ENCODE measurements around the gene C2CD3. TPM values are rescaled to one million over a fixed set of nuclear protein-coding genes. Genes with fewer than 3 reads are reported as not detected.
"Not testable (repeated sequence)": the region's sequence is repeated elsewhere in the genome, so short reads cannot be mapped to it uniquely, and the experiment has no call there.

C2CD3 gene
- total RNA-seq, 1 donor from 2014 or later, result 15.6 TPM

DNA sequence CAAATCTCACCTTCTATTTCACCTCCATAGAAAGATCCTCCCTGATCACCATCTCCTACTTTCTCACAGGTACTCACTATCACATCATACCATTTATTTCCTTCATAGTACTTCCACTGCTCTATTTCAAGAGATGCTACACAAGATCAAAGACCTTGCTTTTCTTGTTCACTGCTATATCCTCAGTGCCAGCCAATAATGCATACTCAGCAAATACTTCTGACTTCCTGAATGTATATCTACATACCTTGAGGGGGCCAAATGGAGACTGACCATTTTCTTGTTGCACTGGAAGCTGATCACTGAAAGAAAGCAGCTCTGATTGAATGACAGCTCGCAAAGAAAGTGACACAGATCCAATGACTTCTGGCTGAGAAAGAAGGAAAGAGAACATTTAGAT lies 64.7 kb downstream of the C2CD3 start:
- no peak for DNase-seq

DNA sequence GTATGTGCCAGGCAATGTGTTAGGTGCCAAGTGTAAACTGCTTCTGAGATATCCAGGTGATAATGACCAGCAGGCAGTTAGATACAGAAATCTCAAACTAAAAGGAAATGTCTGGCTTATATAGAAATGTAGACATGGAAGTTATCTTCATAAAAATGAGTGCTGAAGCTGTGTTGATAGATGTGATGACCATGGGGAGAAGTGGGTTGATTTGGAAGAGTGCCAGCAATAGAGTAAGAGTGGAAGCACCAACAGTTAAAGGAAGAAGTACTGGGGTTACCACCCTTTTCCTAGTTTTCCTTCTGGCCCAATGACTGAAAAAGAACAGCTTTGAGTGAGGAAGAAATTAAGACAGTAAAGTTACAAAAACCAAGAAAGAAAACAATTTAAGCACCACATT lies 68.5 kb downstream of the C2CD3 start:
- DNase-seq, result no peak

GRCh38 chr11:74100735-74101134 lies 70.1 kb downstream of the C2CD3 start:
- DNase-seq, result no peak

DNA sequence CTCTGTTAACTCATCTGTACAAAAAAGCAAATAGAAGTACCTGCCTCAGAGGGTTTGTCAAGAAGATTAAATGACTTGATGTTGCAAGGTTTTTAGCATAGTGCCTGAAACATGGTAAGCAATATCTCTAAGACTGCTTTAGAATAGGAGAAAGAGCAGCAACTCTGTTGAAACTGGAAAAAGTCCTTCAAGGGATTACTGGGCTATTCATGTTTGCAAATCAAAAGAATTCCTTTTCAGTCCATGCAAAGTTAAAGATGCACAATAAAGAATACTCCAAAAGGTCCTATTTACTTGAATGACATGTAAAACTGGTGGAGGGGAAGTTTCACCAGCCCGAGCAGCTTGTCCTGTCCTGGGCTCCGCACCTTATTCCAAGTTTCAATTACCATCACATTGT lies 70.6 kb downstream of the C2CD3 start:
- DNase-seq, result no peak

DNA sequence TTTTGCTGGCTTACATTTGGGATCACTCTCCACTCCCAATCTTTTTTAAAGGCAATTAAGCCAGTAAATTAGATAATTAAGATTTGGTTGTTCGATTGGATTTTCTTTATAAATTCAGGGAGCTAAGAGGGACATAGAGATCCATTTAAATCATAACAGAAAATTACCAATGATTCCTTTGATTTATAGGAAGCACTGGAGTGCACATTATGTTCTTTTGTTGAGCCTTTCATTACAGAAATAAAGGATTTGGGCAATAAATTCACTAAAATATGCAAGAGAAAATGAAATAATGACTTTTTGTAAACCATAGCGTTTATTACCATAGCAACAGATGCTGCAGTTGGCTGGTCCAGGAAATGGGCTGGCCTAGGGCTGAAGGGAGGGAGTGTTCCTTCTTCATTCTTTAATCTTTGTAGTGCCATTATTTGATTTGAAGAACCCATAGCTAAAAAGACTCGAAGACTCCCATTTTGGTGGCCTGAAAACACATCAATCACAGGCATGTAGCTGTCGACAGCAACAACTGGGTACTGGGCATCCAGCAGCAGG lies 73.0 kb downstream of the C2CD3 start:
- no peak for DNase-seq

- no peak for DNase-seq
Measured at GRCh38 chr11:74094393-74094792, 76.4 kb downstream of the C2CD3 start.

GRCh38 chr11:74092425-74092824 lies 78.4 kb downstream of the C2CD3 start:
- no peak for DNase-seq

GRCh38 chr11:74091549-74091948 lies 79.3 kb downstream of the C2CD3 start:
- DNase-seq, result no peak

DNA sequence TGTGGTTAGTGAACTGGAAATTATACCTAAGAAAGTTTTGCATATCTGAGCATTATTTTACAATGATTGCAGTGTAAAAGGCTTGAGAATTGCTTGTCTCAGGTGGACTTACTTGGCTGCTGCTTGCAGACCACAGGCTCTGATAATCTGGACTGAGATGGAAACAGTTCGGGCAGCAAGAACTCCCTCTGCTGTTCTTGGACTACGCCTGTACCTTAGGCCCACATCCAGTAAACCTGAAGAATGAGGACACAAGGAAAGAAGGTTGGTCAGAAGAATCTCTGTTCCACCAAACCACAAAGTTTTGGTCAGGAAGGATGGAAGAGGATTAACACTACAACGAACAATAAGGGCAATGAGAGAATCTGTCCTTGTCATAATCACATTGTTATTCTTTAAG lies 80.1 kb downstream of the C2CD3 start:
- DNase-seq, result no peak

GRCh38 chr11:74086242-74086884 lies 84.4 kb downstream of the C2CD3 start:
- no peak for DNase-seq

DNA sequence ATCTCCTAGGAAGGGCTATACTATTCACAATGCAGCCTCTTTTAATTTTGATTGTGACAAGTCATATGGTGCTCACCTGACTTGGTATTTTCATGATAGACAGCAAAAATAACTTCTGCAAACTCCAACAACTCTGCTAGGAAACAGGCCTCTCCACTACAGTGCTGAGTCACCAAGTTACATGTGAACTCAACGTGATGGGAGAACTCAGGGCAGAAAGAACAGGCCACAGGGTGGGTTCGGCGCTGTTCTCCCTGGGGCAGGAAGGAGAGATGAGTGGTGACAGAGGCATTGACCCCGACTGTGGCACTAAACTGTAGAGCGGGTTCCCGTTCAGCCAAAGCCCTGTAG lies 85.3 kb downstream of the C2CD3 start:
- no peak for DNase-seq

DNA sequence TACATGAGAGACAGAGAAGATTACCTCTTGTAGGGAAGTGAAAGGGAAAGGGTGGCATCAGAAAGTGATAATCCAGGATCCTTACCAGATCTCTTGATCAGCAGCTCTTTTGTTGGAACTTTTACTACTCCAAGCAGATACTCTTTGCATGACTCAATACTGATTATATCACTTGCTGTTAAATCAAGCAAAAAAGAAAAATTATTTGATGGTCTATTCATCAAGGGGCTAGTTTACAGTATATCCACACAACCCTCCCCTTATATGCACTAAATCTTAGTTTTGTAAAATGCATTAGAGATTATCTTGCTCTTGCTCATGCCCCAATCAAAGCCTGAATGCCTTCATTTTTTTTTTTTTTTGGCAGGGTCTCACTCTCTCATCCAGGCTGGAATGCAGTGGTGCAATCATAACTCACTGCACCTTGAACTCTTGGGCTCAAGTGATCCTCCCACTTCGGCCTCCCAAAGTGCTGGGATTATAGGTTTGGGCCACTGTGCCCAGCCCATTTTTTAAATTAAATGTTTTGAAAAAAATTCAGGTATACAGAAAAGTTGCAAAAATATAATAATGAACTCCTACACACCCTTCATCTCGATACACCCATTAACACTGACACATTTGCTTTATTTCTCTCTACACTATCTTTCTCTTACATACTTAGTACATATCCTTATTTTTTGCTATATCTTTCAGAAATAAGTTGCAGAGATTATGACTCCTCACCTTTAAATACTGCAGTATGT lies 85.8 kb downstream of the C2CD3 start:
- DNase-seq, result no peak

- DNase-seq, result not testable (repeated sequence)
Measured at GRCh38 chr11:74083927-74084326, 86.9 kb downstream of the C2CD3 start.

DNA sequence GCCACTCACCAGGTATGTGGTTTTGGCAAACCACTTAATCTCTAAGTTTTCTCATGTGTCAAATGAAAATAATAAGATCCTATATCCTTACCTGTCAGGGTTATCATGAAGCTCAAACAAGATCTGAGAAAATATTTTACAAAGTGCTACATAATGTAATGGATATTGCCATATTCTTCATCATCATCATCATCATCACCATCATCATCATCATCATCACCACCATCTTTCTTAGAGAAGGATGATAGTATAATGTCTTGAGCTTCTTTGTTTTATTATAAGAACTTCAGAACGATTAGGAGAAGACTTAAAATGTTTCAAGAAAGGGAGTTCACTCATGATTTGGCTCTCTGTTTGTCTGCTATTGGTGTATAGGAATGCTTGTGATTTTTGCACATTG lies 89.4 kb downstream of the C2CD3 start:
- DNase-seq, result no peak

DNA sequence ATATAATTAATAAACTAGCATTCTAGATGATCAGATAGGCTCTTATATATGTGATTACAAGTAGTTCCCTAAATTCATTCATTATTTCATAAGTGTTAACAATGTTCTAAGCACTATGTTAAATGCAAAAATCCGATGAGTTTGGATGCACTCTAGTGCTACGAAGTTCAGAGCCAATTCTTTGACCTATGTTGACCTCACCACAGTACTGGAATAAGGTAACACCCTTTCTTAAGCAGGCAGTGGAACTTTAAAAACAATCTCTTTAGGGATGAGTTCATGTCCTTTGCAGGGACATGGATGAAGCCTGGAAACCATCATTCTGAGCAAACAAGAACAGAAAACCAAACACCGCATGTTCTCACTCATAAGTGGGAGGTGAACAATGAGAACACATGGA lies 93.6 kb downstream of the C2CD3 start:
- DNase-seq, result no peak

DNA sequence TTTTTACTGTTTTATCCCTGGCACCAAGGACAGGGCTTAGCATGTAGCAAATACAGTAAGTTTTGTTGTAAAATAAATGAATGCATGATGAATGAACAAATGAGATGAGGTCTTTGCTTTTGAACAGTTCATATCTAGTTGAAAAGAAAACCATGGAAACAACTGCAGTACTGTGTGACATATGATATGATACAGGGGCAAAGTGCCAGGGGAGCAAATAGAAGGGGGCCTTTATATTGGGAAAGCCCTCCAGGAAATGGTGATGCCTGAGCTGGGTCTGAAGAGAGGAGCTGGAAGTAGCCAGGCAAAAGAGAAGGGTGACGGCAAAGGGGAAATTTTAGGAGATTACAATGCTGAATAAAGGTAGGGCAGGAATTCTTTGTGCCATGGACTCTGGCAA lies 98.1 kb downstream of the C2CD3 start:
- DNase-seq, result no peak

GRCh38 chr11:74072286-74072685 lies 98.5 kb downstream of the C2CD3 start:
- no peak for DNase-seq

DNA sequence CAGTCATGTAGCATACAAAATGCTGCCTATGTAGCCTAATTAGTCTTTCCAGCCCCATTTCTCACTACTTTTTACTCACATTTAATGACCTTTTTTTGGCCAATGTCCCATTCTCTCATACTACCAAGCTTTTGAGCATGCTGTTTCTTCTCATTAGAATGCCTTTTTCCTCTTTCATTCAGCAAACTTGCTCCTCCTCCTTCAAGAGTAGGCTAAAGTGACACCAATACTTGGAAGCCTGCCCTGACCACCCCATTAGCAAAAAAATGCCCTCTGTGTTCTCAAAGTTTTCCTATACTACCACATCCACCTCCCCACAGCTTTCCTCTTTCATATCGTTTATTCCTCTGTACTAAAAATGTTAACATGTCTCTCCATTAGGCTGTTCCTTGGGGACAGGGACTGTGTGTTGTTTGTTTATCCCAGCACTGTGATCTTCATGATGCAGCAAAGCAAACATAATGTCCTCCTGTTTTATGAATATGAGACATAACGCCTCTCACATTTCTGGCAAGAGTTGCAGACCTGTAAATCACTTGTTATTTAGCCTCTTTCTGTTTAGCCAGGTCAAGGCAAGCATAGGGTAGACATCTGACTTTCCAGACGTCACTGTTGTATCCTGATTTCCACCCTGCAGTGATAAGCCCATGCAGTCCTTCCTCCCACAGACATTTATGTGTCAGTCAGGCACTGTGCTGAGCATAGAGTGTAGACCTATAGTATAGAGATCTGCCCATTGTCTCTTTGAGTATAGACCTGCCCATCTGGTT lies 99.9 kb downstream of the C2CD3 start:
- DNase-seq, result no peak

DNA sequence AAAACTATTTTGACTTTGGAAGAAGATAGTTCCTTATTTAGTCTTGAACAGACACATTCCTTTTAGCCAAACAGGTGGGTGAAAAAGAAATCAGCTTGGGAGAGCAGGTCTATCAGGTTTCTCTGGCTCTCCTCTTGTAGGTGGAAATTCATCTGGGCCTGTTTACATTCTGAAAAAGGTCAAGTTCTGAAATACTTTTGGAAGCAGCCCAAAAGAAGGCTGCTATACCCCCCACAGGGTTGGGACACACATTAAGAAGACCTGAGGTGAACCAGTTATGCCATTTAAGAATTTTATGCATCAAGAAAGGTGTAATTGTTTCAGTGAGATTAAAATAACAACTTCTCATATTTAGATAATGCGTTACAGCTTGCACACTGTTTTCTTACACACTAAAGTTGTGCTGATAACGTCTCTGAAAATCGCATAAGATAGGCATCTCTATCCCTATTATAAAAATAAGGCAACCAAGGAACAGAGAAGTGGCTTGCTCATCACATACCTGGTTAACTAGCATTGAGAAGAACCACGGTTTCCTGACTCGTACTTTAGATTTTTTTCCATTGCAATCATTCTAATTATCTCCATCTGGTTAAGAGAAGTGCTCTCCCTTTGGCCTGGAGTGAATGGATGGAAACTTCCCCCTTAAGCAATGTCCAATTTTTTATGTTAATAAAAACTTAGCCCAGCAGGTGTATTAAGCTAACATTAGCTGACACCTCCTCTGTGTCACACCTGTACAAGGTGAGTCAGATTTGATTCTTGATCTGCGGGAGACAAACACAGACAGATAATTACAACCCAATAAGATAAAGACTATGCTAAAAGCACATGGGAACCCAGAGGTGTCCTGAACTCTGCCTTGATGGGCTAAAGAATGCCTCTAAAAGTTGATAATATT lies 101.4 kb downstream of the C2CD3 start:
- no peak for DNase-seq

- not testable (repeated sequence) for DNase-seq
Measured at GRCh38 chr11:74066663-74067062, 104.1 kb downstream of the C2CD3 start.

DNA sequence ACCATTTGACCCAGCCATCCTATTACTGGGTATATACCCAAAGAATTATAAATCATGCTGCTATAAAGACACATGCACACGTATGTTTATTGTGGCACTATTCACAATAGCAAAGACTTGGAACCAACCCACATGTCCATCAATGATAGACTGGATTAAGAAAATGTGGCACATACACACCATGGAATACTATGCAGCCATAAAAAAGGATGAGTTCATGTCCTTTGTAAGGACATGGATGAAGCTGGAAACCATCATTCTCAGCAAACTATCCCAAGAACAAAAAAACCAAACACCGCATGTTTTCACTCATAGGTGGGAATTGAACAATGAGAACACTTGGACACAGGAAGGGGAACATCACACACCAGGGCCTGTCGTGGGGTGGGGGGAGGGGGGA lies 105.3 kb downstream of the C2CD3 start:
- not testable (repeated sequence) for DNase-seq

- DNase-seq, result not testable (repeated sequence)
Measured at GRCh38 chr11:74063628-74064027, 107.2 kb downstream of the C2CD3 start.

Measured in occipital lobe (tissue), 2 donors.